ENCODE data around the gene PCDHB11. TPM values are rescaled to one million over a fixed set of nuclear protein-coding genes. Genes with fewer than 3 reads are reported as not detected.

The PCDHB11 gene
- total and polyA plus RNA-seq, 2 donors (not counting 3 experiments of a cell fraction or from before 2014, with no cell fraction given): 0.11 to 0.18 TPM

- Histone ChIP-seq H2AFZ (ENCODE audit: low read depth, low read length) (no peak overlapping the region), H3K9ac (replicated peaks; ENCODE audit: extremely low read depth, insufficient read depth, low read length) (no peak overlapping the region), H3K4me1 (ENCODE audit: control insufficient read depth, extremely low read depth, insufficient read depth, low read length) (no peaks in the 10 kb centered on the region), H3K4me3 (replicated peaks in 1 of 3; ENCODE audit: insufficient read depth in 1 of 3, low read depth in 1 of 3, low read length in 3 of 3) (no peak overlapping the region), H3K9me3 (replicated peaks; ENCODE audit: control insufficient read depth, insufficient read depth, low read length) (no peaks in the 10 kb centered on the region), H3K79me2 (ENCODE audit: control insufficient read depth, insufficient read depth, low read length) (no peaks in the 10 kb centered on the region), H3K4me2 (ENCODE audit: insufficient read depth, low read length) (no peak overlapping the region), H3K9me1 (replicated peaks; ENCODE audit: control insufficient read depth, extremely low read depth, insufficient read depth, low read length) (no peaks in the 10 kb centered on the region), H3K27ac (ENCODE audit: insufficient read depth, low read depth, low read length) (no peak overlapping the region), H4K20me1 (replicated peaks; ENCODE audit: control insufficient read depth, extremely low read depth, insufficient read depth, low read length) (no peaks in the 10 kb centered on the region), H3K27me3 (ENCODE audit: control insufficient read depth in 2 of 2, insufficient read depth in 2 of 2, low read length in 2 of 2) (no peaks in the 10 kb centered on the region), H3K36me3 (ENCODE audit: control insufficient read depth in 2 of 2, extremely low read depth in 1 of 2, insufficient read depth in 2 of 2, low read length in 2 of 2) (no peaks in the 10 kb centered on the region)
- ChIA-PET POLR2A (no interaction called here), CTCF (no interaction called here)
- TF ChIP-seq EZH2 (IDR thresholded peaks at IDR 0.05; ENCODE audit: borderline replicate concordance, low read depth, low read length, severe bottlenecking) (no peak), CTCF (IDR thresholded peaks at IDR 0.05; ENCODE audit: extremely low read depth in 1 of 2, insufficient read depth in 1 of 2, low read depth in 1 of 2, low read length in 2 of 2) (no peak), MYC (IDR thresholded peaks at IDR 0.05; ENCODE audit: low read depth, low read length) (no peak), GATA2 (IDR thresholded peaks at IDR 0.05; ENCODE audit: insufficient read depth, insufficient read length, low read depth, low read length) (no peak), MAX (IDR thresholded peaks at IDR 0.05; ENCODE audit: insufficient read depth, insufficient read length) (no peak), JUN (IDR thresholded peaks at IDR 0.05; ENCODE audit: borderline replicate concordance, insufficient read depth, insufficient read length, low read depth) (no peak), POLR2A (IDR thresholded peaks at IDR 0.05; ENCODE audit: low read depth, low read length) (no peak), FOS (IDR thresholded peaks at IDR 0.05; ENCODE audit: borderline replicate concordance, insufficient read depth, low read length) (no peak), POLR2AphosphoS5 (IDR thresholded peaks at IDR 0.05; ENCODE audit: insufficient read depth, low read depth, low read length) (no peak)
- no TSS peak for BruUV-seq (replicated peaks)
- intact Hi-C loops (cut with micrococcal nuclease): no loop called here
- no peak for FAIRE-seq
- dilution Hi-C loops (cut with MboI; ENCODE audit: extremely low pct_ligation_motif_present, low sequenced_read_pairs): no loop called here
- no peak for DNase-seq (ENCODE audit: low read depth, low spot score)
These were observed 51.1 kb downstream of the PCDHB11 start for GRCh38 chr5:141250576-141250975.

Other genes with a start within 250 kb of the PCDHB11 start
Only the 30 nearest of the 37 such genes appear.
- gene PCDHB1, start 148.3 kb upstream of the PCDHB11 start, total RNA-seq: not detected in 2 replicates
- gene PCDHB1, start 148.3 kb upstream of the PCDHB11 start, polyA plus RNA-seq: not detected in 2 replicates
- gene PCDHB2, start 105.0 kb upstream of the PCDHB11 start, total RNA-seq: 0.23 and 0.58 TPM in 2 replicates
- 0.40 and 0.57 TPM in 2 replicates for gene PCDHB2, start 105.0 kb upstream of the PCDHB11 start, polyA plus RNA-seq
- gene PCDHB3, start 99.2 kb upstream of the PCDHB11 start, total RNA-seq: not detected in 2 replicates
- gene PCDHB3, start 99.2 kb upstream of the PCDHB11 start, polyA plus RNA-seq: 0.11 and 0.22 TPM in 2 replicates
- 0.21 TPM in 1 of 2 replicates, not detected in the other for gene PCDHB4, start 77.8 kb upstream of the PCDHB11 start, total RNA-seq
- gene PCDHB4, start 77.8 kb upstream of the PCDHB11 start, polyA plus RNA-seq: 0.10 and 0.11 TPM in 2 replicates
- gene PCDHB5, start 64.4 kb upstream of the PCDHB11 start, total RNA-seq: 0.27 and 0.28 TPM in 2 replicates
- 0.49 and 0.80 TPM in 2 replicates for gene PCDHB5, start 64.4 kb upstream of the PCDHB11 start, polyA plus RNA-seq
- not detected in 2 replicates for gene PCDHB6, start 49.6 kb upstream of the PCDHB11 start, total RNA-seq
- 0.03 and 0.04 TPM in 2 replicates for gene PCDHB6, start 49.6 kb upstream of the PCDHB11 start, polyA plus RNA-seq
- 0.27 and 0.48 TPM in 2 replicates for gene PCDHB7, start 27.0 kb upstream of the PCDHB11 start, total RNA-seq
- 0.54 and 0.57 TPM in 2 replicates for gene PCDHB7, start 27.0 kb upstream of the PCDHB11 start, polyA plus RNA-seq
- gene PCDHB8, start 21.8 kb upstream of the PCDHB11 start, total RNA-seq: 0.53 TPM in 1 of 2 replicates, not detected in the other
- gene PCDHB8, start 21.8 kb upstream of the PCDHB11 start, polyA plus RNA-seq: 0.11 and 0.25 TPM in 2 replicates
- 0.12 and 0.22 TPM in 2 replicates for gene PCDHB16, start 17.2 kb upstream of the PCDHB11 start, total RNA-seq
- 0.18 and 0.33 TPM in 2 replicates for gene PCDHB16, start 17.2 kb upstream of the PCDHB11 start, polyA plus RNA-seq
- 0.16 and 0.20 TPM in 2 replicates for gene PCDHB9, start 12.5 kb upstream of the PCDHB11 start, total RNA-seq
- gene PCDHB9, start 12.5 kb upstream of the PCDHB11 start, polyA plus RNA-seq: 0.14 and 0.29 TPM in 2 replicates
- 0.62 and 0.81 TPM in 2 replicates for gene PCDHB10, start 7.3 kb upstream of the PCDHB11 start, total RNA-seq
- 0.51 and 0.68 TPM in 2 replicates for gene PCDHB10, start 7.3 kb upstream of the PCDHB11 start, polyA plus RNA-seq
- gene PCDHB12, start 9.1 kb downstream of the PCDHB11 start, total RNA-seq: 0.18 and 0.20 TPM in 2 replicates
- gene PCDHB12, start 9.1 kb downstream of the PCDHB11 start, polyA plus RNA-seq: 0.36 and 0.41 TPM in 2 replicates
- 0.65 and 0.77 TPM in 2 replicates for gene PCDHB13, start 14.3 kb downstream of the PCDHB11 start, total RNA-seq
- 0.57 and 0.64 TPM in 2 replicates for gene PCDHB13, start 14.3 kb downstream of the PCDHB11 start, polyA plus RNA-seq
- 0.55 and 1.0 TPM in 2 replicates for gene PCDHB14, start 23.7 kb downstream of the PCDHB11 start, total RNA-seq
- gene PCDHB14, start 23.7 kb downstream of the PCDHB11 start, polyA plus RNA-seq: 0.72 and 0.73 TPM in 2 replicates
- 0.55 and 0.69 TPM in 2 replicates for gene PCDHB15, start 45.8 kb downstream of the PCDHB11 start, total RNA-seq
- gene PCDHB15, start 45.8 kb downstream of the PCDHB11 start, polyA plus RNA-seq: 0.51 and 0.55 TPM in 2 replicates
- 0.39 and 0.46 TPM in 2 replicates for gene SLC25A2, start 104.4 kb downstream of the PCDHB11 start, total RNA-seq
- gene SLC25A2, start 104.4 kb downstream of the PCDHB11 start, polyA plus RNA-seq: not detected in 2 replicates
- gene TAF7, start 121.2 kb downstream of the PCDHB11 start, total RNA-seq: 55.0 and 62.0 TPM in 2 replicates
- 14.2 and 21.8 TPM in 2 replicates for gene TAF7, start 121.2 kb downstream of the PCDHB11 start, polyA plus RNA-seq
- gene PCDHGA1, start 130.9 kb downstream of the PCDHB11 start, total RNA-seq: 0.22 and 0.30 TPM in 2 replicates
- gene PCDHGA1, start 130.9 kb downstream of the PCDHB11 start, polyA plus RNA-seq: 0.44 and 0.45 TPM in 2 replicates
- gene PCDHGA2, start 139.1 kb downstream of the PCDHB11 start, total RNA-seq: 0.58 and 1.2 TPM in 2 replicates
- gene PCDHGA2, start 139.1 kb downstream of the PCDHB11 start, polyA plus RNA-seq: 1.9 and 2.0 TPM in 2 replicates
- 1.1 and 1.2 TPM in 2 replicates for gene PCDHGA3, start 144.2 kb downstream of the PCDHB11 start, total RNA-seq
- 0.88 and 1.2 TPM in 2 replicates for gene PCDHGA3, start 144.2 kb downstream of the PCDHB11 start, polyA plus RNA-seq
- gene PCDHGB1, start 150.5 kb downstream of the PCDHB11 start, total RNA-seq: 0.58 and 0.62 TPM in 2 replicates
- gene PCDHGB1, start 150.5 kb downstream of the PCDHB11 start, polyA plus RNA-seq: 0.39 and 0.48 TPM in 2 replicates
- gene PCDHGA4, start 155.4 kb downstream of the PCDHB11 start, total RNA-seq: 3.0 TPM in 2 replicates
- gene PCDHGA4, start 155.4 kb downstream of the PCDHB11 start, polyA plus RNA-seq: 2.4 and 2.6 TPM in 2 replicates
- gene PCDHGB2, start 160.4 kb downstream of the PCDHB11 start, total RNA-seq: 1.9 and 2.9 TPM in 2 replicates
- 1.1 TPM in 2 replicates for gene PCDHGB2, start 160.4 kb downstream of the PCDHB11 start, polyA plus RNA-seq
- gene PCDHGA5, start 164.5 kb downstream of the PCDHB11 start, total RNA-seq: 0.78 and 0.93 TPM in 2 replicates
- 0.36 and 0.51 TPM in 2 replicates for gene PCDHGA5, start 164.5 kb downstream of the PCDHB11 start, polyA plus RNA-seq
- 1.7 and 2.0 TPM in 2 replicates for gene PCDHGB3, start 170.6 kb downstream of the PCDHB11 start, total RNA-seq
- gene PCDHGB3, start 170.6 kb downstream of the PCDHB11 start, polyA plus RNA-seq: 1.4 and 1.8 TPM in 2 replicates
- 2.7 and 2.9 TPM in 2 replicates for gene PCDHGA6, start 174.3 kb downstream of the PCDHB11 start, total RNA-seq
- 2.6 and 2.7 TPM in 2 replicates for gene PCDHGA6, start 174.3 kb downstream of the PCDHB11 start, polyA plus RNA-seq
- 1.5 and 1.8 TPM in 2 replicates for gene PCDHGA7, start 183.1 kb downstream of the PCDHB11 start, total RNA-seq
- gene PCDHGA7, start 183.1 kb downstream of the PCDHB11 start, polyA plus RNA-seq: 0.68 and 0.84 TPM in 2 replicates
- 4.4 and 6.5 TPM in 2 replicates for gene PCDHGB4, start 188.1 kb downstream of the PCDHB11 start, total RNA-seq
- 6.9 and 8.1 TPM in 2 replicates for gene PCDHGB4, start 188.1 kb downstream of the PCDHB11 start, polyA plus RNA-seq
- 0.53 and 0.95 TPM in 2 replicates for gene PCDHGA8, start 193.0 kb downstream of the PCDHB11 start, total RNA-seq
- gene PCDHGA8, start 193.0 kb downstream of the PCDHB11 start, polyA plus RNA-seq: 0.43 and 0.44 TPM in 2 replicates
- 11.4 and 14.4 TPM in 2 replicates for gene PCDHGB5, start 198.3 kb downstream of the PCDHB11 start, total RNA-seq
- 7.9 and 10.1 TPM in 2 replicates for gene PCDHGB5, start 198.3 kb downstream of the PCDHB11 start, polyA plus RNA-seq

Measured in endothelial cell of umbilical vein (primary cell).